Measurements from ENCODE around the gene TMEM81.

TMEM81 gene

DNA sequence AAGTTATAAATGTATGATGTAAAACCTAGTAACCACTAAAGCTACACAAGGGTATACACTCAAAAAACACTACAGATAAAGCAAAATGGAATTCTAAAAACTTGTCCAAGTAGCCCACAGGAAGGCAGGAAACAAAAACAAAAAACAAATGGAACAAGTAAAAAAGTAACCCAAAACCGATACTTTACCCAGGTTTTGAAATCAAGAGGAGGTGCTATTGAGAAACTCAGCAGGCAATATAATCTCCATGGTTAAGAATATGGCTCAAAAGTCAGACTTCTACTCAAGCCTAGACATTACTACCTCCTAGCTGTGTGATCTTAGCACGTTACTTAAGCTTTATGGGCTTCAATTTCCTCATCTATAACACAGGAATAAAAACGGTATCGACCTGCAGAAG is 24.2 kb upstream of the TMEM81 start:
- DNase-seq (ENCODE audit: extremely low spot score), result no peak
- ChIA-PET CTCF (interaction anchor here (1.2 to 3.1 kb wide), 4 partner anchors 10 to 47 kb away, joined by 3 to 19 read pairs (median 9); no protein-coding TSS in a partner anchor), POLR2A (no interaction called here)
- TF ChIP-seq, protein P1, sequence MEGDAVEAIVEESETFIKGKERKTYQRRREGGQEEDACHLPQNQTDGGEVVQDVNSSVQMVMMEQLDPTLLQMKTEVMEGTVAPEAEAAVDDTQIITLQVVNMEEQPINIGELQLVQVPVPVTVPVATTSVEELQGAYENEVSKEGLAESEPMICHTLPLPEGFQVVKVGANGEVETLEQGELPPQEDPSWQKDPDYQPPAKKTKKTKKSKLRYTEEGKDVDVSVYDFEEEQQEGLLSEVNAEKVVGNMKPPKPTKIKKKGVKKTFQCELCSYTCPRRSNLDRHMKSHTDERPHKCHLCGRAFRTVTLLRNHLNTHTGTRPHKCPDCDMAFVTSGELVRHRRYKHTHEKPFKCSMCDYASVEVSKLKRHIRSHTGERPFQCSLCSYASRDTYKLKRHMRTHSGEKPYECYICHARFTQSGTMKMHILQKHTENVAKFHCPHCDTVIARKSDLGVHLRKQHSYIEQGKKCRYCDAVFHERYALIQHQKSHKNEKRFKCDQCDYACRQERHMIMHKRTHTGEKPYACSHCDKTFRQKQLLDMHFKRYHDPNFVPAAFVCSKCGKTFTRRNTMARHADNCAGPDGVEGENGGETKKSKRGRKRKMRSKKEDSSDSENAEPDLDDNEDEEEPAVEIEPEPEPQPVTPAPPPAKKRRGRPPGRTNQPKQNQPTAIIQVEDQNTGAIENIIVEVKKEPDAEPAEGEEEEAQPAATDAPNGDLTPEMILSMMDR (IDR thresholded peaks at IDR 0.05; ENCODE audit: control extremely low read depth, extremely low read depth, low read depth, missing control alignments), result no peak

DNA sequence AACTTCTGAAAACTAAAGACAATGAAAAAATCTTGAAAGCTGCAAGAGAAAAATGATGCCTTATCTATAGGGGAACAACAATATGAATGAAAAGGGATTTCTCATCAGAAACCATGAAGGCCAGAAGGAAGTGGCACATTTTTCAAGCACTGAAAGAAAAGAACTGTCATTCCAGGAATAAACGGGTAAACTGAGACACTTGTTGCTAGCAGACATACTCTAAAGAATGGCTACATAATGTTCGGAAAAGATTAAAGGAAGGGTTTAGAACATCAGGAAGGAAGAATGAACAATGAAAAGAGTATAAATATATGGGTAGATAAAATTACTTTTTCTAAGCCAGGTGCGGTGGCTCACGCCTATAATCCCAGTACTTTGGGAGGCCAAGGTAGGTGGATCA is 23.1 kb upstream of the TMEM81 start:
- POLR2A ChIA-PET, result no interaction called here
- TF ChIP-seq, protein P1 (IDR thresholded peaks at IDR 0.05; ENCODE audit: control extremely low read depth, extremely low read depth, low read depth, missing control alignments), result no peak
- no peak for DNase-seq (ENCODE audit: extremely low spot score)
- CTCF ChIA-PET, result interaction anchor here (1.1 kb wide), 1 partner anchor 118 kb away, joined by 3 read pairs; no protein-coding TSS in a partner anchor

DNA sequence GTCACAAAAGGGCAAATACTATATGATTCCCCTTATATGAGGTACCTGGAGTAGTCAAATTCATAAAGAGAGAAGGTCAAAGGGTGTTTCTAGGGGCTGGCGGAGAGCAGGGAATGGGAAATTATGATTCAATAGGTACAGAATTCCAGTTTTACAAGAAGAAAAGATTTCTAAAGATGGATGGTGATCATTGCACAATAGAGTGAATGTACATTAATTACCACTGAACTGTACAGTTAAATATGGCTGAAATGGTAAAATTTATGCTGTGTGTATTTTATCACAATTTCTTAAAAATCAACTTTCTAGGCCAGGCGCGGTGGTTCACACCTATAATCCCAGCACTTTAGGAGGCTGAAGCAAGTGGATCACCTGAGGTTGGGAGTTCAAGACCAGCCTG is 18.1 kb upstream of the TMEM81 start:
- ChIA-PET CTCF (no interaction called here), POLR2A (no interaction called here)
- no peak for DNase-seq (ENCODE audit: extremely low spot score)
- TF ChIP-seq, protein P1 (IDR thresholded peaks at IDR 0.05; ENCODE audit: control extremely low read depth, extremely low read depth, low read depth, missing control alignments), result no peak

DNA sequence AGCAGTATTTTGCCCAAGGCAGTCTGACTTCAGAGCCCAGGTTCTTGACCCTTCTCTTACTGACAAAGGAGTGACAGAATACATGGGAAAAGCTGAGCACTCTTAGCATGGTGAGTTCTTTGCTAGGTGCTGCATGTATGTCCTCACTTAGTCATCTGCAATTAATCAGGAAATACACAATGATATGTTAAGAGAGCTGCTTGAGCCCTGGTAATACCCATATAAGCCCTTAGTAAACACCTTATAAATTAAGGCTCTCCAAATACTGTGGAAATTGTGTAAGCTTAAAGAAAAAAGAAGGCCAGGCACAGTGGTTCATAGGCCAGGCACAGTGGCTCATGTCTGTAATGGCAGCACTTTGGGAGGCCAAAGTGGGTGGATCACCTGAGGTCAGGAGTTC is 14.0 kb upstream of the TMEM81 start:
- POLR2A ChIA-PET, result no interaction called here
- TF ChIP-seq, protein P1 (IDR thresholded peaks at IDR 0.05; ENCODE audit: control extremely low read depth, extremely low read depth, low read depth, missing control alignments), result no peak
- CTCF ChIA-PET, result interaction anchor here (1.0 to 1.9 kb wide), 3 partner anchors 9 to 23 kb away, joined by 4 read pairs; no protein-coding TSS in a partner anchor
- no peak for DNase-seq (ENCODE audit: extremely low spot score)

DNA sequence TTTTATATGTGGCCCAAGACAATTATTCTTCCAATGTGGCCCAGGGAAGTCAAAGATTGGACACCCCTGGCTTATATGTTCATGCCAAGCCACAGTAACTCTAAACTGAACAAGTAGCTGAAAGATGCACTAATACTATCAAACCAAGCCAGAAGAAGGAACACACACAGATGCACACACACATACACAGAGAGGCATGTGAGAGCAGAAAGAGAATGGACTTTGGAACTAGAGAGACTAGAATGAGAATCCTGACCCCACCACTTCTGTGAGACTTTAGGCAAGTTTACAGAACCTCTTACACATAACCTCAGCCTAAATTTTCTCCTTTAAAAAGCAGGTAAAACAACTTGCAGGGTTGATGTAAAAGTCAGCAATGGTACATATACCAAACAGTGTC is 11.2 kb upstream of the TMEM81 start:
- ChIA-PET POLR2A (no interaction called here), CTCF (interaction anchor here (1.3 kb wide), 1 partner anchor 178 kb away, joined by 3 read pairs; no protein-coding TSS in a partner anchor)
- TF ChIP-seq, protein P1 (IDR thresholded peaks at IDR 0.05; ENCODE audit: control extremely low read depth, extremely low read depth, low read depth, missing control alignments), result no peak

DNA sequence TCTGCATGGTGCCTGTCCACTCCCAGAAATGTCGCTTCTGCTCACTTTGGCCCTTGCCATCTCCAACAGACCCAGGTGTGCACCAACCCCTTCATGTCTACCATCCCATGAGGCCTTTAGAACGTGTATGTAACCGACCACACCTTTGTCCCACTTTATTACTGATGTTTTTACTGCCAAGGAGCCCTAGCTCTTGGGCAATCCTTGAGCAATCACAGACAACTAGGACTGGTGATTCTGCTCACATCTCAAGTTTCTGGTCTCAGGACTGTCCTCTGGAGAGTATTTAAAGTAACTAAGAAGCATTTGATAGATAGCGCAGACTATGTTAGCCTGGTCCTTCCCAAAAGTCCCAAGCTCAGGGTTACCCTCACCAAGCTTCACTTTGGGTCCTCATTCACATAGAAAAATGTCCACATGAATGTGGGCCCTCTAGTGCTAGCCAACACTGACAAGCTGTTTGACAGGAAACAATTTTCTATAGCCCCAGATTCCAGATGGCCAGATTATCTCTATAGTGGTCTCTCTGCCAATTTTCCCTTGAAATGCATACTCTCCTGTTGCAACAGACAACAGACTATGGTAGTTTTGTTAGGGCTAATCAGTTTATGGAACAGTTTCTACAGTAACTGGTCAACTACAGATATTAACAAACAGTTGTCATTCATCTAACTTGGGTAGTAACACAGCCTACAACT is 6.9 kb upstream of the TMEM81 start:
- no peak for DNase-seq (ENCODE audit: extremely low spot score)
- POLR2A ChIA-PET, result no interaction called here
- TF ChIP-seq, protein P1 (IDR thresholded peaks at IDR 0.05; ENCODE audit: control extremely low read depth, extremely low read depth, low read depth, missing control alignments), result no peak
- CTCF ChIA-PET, result interaction anchor here (1.2 to 3.5 kb wide), 5 partner anchors 18 to 234 kb away, joined by 3 to 11 read pairs (median 5); partner anchors contain the start of gene RBBP5

More for the DNA sequence above, 11.2 kb upstream of the TMEM81 start:
- DNase-seq (ENCODE audit: extremely low spot score), result no peak
